HG02840 (cell line): ENCODE measurements around the gene CSGALNACT2.
"Not testable (repeated sequence)": the region's sequence is repeated elsewhere in the genome, so short reads cannot be mapped to it uniquely, and the experiment has no call there.

Source experiments
- ATAC-seq: cut with Tn5 transposase; IDR thresholded peaks from one replicate; pipeline ENCODE4 v1.9.1; 2021; ENCODE audit warnings: mild to moderate bottlenecking, moderate library complexity, moderate number of reproducible peaks; ENCODE audit not compliant: unreplicated experiment, low FRiP score

The CSGALNACT2 gene

GRCh38 chr10:43173120-43173519 lies 34.9 kb downstream of the CSGALNACT2 start:
- no peak for ATAC-seq

- no peak for ATAC-seq
These were observed 36.7 kb downstream of the CSGALNACT2 start for GRCh38 chr10:43174969-43175368.

GRCh38 chr10:43176271-43176670 lies 38.0 kb downstream of the CSGALNACT2 start:
- ATAC-seq = no peak

GRCh38 chr10:43177595-43177994 lies 39.4 kb downstream of the CSGALNACT2 start:
- ATAC-seq = no peak

GRCh38 chr10:43181146-43181545 lies 42.9 kb downstream of the CSGALNACT2 start:
- ATAC-seq = no peak

GRCh38 chr10:43183764-43184163 lies 45.5 kb downstream of the CSGALNACT2 start:
- ATAC-seq = not testable (repeated sequence)

GRCh38 chr10:43186150-43186549 lies 47.9 kb downstream of the CSGALNACT2 start:
- no peak for ATAC-seq

GRCh38 chr10:43187213-43187612 lies 49.0 kb downstream of the CSGALNACT2 start:
- ATAC-seq = no peak

- no peak for ATAC-seq
These were observed 50.5 kb downstream of the CSGALNACT2 start for GRCh38 chr10:43188702-43189101.

GRCh38 chr10:43190289-43190688 lies 52.0 kb downstream of the CSGALNACT2 start:
- no peak for ATAC-seq

GRCh38 chr10:43190775-43191174 lies 52.5 kb downstream of the CSGALNACT2 start:
- no peak for ATAC-seq

- no peak for ATAC-seq
These were observed 54.6 kb downstream of the CSGALNACT2 start for GRCh38 chr10:43192884-43193283.

GRCh38 chr10:43193496-43194080 lies 55.3 kb downstream of the CSGALNACT2 start:
- ATAC-seq = no peak

GRCh38 chr10:43194266-43194665 lies 56.0 kb downstream of the CSGALNACT2 start:
- no peak for ATAC-seq

GRCh38 chr10:43194859-43195258 lies 56.6 kb downstream of the CSGALNACT2 start:
- no peak for ATAC-seq

GRCh38 chr10:43195557-43195956 lies 57.3 kb downstream of the CSGALNACT2 start:
- ATAC-seq = no peak

- no peak for ATAC-seq
These were observed 58.1 kb downstream of the CSGALNACT2 start for GRCh38 chr10:43196131-43196980.

GRCh38 chr10:43196981-43197833 lies 59.0 kb downstream of the CSGALNACT2 start:
- ATAC-seq = no peak

- ATAC-seq = no peak
These were observed 59.8 kb downstream of the CSGALNACT2 start for GRCh38 chr10:43197834-43198681.

GRCh38 chr10:43198682-43199005 lies 60.4 kb downstream of the CSGALNACT2 start:
- ATAC-seq = no peak
